HepG2 (cell line): ENCODE results near the gene CLPSL2. TPM values are rescaled to one million over a fixed set of nuclear protein-coding genes. Genes with fewer than 3 reads are reported as not detected.

Experiments used
- AHDC1 ChIP-seq: sonication (generic); formaldehyde crosslinking; IDR thresholded peaks from 2 replicates; pipeline ENCODE4 v1.5.1; 2020; ENCODE audit warnings: mild to moderate bottlenecking, missing genetic modification reagents, borderline replicate concordance
- ARID2 ChIP-seq: sonication (generic); formaldehyde crosslinking; IDR thresholded peaks from 2 replicates; pipeline ENCODE4 v1.8.1; 2022; ENCODE audit warnings: mild to moderate bottlenecking, missing genetic modification reagents, borderline replicate concordance
- ATF7-NPFF ChIP-seq: sonication (generic); formaldehyde crosslinking; IDR thresholded peaks from 2 replicates; pipeline ENCODE4 v1.8.1; 2023; ENCODE audit warnings: mild to moderate bottlenecking, low read depth, missing genetic modification reagents, moderate library complexity
- CBFB ChIP-seq: sonication (generic); formaldehyde crosslinking; IDR thresholded peaks from 2 replicates; pipeline ENCODE4 v1.4.0; 2020; ENCODE audit warnings: missing genetic modification reagents
- CC2D1A ChIP-seq: sonication (generic); formaldehyde crosslinking; IDR thresholded peaks from 2 replicates; pipeline ENCODE4 v1.8.1; 2023; ENCODE audit warnings: mild to moderate bottlenecking, missing genetic modification reagents
- E2F1 ChIP-seq: sonication (generic); formaldehyde crosslinking; IDR thresholded peaks from 2 replicates; pipeline ENCODE4 v1.5.0; 2020; ENCODE audit warnings: missing genetic modification reagents
- HCFC1 ChIP-seq: fragments of 150-350 bp; IDR thresholded peaks from 2 replicates; pipeline ENCODE4 v1.6.1; 2014; ENCODE audit warnings: low read depth, low read length
- HES4 ChIP-seq: sonication (generic); formaldehyde crosslinking; IDR thresholded peaks from 2 replicates; pipeline ENCODE4 v1.9.0; 2021; ENCODE audit warnings: mild to moderate bottlenecking, missing genetic modification reagents, borderline replicate concordance
- HOXD1 ChIP-seq: sonication (generic); formaldehyde crosslinking; IDR thresholded peaks from 2 replicates; pipeline ENCODE4 v1.5.0; 2020; ENCODE audit warnings: missing genetic modification reagents
- JDP2 ChIP-seq: sonication (generic); formaldehyde crosslinking; IDR thresholded peaks from 2 replicates; pipeline ENCODE4 v1.8.1; 2022; ENCODE audit warnings: missing genetic modification reagents, borderline replicate concordance
- NFYC ChIP-seq: IDR thresholded peaks from 2 replicates; pipeline ENCODE4 v1.6.1; 2016; ENCODE audit warnings: missing genetic modification reagents, missing compliant biosample characterization
- SCMH1 ChIP-seq: sonication (generic); formaldehyde crosslinking; IDR thresholded peaks from 2 replicates; pipeline ENCODE4 v1.9.0; 2021; ENCODE audit warnings: missing genetic modification reagents, mild to moderate bottlenecking, borderline replicate concordance
- TBX3 ChIP-seq: fragments of 450-650 bp; IDR thresholded peaks from 2 replicates; pipeline ENCODE4 v1.6.1; 2017; ENCODE audit warnings: antibody characterized with exemption, mild to moderate bottlenecking, inconsistent platforms, borderline replicate concordance
- ZBTB14 ChIP-seq: sonication (generic); formaldehyde crosslinking; IDR thresholded peaks from 2 replicates; pipeline ENCODE4 v1.4.0; 2020; ENCODE audit warnings: missing genetic modification reagents
- ZNF143 ChIP-seq: sonication (generic); formaldehyde crosslinking; IDR thresholded peaks from 2 replicates; pipeline ENCODE4 v1.4.0; 2020; ENCODE audit warnings: missing genetic modification reagents
- polyA plus RNA-seq, 8 experiments: library from polyadenylated mRNA; depleted of rRNA in 3 of 8; stranded (reverse) in 7 of 8; unstranded in 1 of 8; fragments of >200 nt; fragmentation: Illumina TruSeq in 4 of 8; extraction: Trizol in 4 of 8; gene quantifications; 2 replicates each; pipeline versions ENCODE4 v1.2.1 to v1.2.3, GENCODE V29; 2011 to 2016; ENCODE audit warnings: low read depth in 4 of 8, missing spikeins in 1 of 8, mixed read lengths in 1 of 8; ENCODE audit not compliant: insufficient read depth in 1 of 8
- total RNA-seq, 5 experiments: library from RNA; depleted of rRNA; stranded (reverse); fragments of >200 nt; fragmentation: Illumina TruSeq; extraction: Trizol; gene quantifications; 2 replicates each; pipeline ENCODE4 v1.2.3, GENCODE V29; 2016; ENCODE audit warnings: low read depth in 1 of 5
- TF ChIP-seq, protein P1 (sequence below): sonication (generic); formaldehyde crosslinking; IDR thresholded peaks from 2 replicates; pipeline ENCODE4 v1.4.0; 2020; ENCODE audit warnings: missing genetic modification reagents, borderline replicate concordance

The CLPSL2 gene
- total and polyA plus RNA-seq, 2 of the 13 experiments (the other 11 are each of a cell fraction or from before 2014, with no cell fraction given), result not detected

DNA sequence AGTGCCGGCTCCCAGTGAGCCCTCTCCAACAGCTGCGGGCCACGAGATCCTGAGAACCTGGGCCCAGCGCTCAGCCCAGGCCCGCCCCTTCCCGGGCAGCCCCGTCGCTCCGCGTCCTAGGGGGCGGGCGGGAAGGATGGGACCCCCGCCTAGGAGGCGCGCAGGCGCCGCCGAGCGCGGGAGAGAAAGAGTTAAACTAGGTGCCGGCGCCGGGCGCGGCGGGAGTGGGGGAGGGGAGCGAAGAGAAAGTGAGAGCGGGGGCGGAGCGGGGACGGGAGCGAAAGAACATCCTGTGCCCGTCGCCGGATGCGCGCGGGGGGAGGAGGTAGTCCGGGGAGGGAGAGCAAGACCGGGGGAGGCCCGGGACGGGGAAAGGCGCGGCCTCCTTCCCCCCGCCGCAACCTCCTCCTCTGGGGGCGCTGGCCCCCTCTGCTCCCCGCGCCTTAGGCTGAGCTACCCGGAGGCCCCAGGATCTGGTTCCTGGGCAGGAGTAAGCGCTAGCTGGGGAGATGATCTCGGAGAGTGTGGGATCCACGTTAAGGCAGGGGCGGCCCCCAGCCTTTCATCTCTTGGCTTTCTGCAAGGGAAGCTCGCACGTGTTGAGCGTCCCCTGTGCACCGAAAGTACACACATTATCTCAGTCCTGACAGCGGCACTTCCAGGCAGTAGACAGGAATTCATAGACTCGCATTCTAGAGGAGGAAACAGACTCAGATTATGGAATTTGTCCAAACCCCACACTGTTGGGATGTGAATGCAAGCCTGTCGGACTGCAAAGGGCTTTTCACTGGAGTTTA, 44.5 kb upstream of the CLPSL2 start (continued):
- no peak; the same call in 1 of the 2 replicates for TF ChIP-seq E2F1
- TF ChIP-seq ZBTB14 (CRISPR knock-in tag), result peak; percentile 62; the same call in 1 of the 2 replicates
- TF ChIP-seq, protein P1, sequence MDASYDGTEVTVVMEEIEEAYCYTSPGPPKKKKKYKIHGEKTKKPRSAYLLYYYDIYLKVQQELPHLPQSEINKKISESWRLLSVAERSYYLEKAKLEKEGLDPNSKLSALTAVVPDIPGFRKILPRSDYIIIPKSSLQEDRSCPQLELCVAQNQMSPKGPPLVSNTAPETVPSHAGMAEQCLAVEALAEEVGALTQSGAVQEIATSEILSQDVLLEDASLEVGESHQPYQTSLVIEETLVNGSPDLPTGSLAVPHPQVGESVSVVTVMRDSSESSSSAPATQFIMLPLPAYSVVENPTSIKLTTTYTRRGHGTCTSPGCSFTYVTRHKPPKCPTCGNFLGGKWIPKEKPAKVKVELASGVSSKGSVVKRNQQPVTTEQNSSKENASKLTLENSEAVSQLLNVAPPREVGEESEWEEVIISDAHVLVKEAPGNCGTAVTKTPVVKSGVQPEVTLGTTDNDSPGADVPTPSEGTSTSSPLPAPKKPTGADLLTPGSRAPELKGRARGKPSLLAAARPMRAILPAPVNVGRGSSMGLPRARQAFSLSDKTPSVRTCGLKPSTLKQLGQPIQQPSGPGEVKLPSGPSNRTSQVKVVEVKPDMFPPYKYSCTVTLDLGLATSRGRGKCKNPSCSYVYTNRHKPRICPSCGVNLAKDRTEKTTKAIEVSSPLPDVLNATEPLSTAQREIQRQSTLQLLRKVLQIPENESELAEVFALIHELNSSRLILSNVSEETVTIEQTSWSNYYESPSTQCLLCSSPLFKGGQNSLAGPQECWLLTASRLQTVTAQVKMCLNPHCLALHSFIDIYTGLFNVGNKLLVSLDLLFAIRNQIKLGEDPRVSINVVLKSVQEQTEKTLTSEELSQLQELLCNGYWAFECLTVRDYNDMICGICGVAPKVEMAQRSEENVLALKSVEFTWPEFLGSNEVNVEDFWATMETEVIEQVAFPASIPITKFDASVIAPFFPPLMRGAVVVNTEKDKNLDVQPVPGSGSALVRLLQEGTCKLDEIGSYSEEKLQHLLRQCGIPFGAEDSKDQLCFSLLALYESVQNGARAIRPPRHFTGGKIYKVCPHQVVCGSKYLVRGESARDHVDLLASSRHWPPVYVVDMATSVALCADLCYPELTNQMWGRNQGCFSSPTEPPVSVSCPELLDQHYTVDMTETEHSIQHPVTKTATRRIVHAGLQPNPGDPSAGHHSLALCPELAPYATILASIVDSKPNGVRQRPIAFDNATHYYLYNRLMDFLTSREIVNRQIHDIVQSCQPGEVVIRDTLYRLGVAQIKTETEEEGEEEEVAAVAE (CRISPR knock-in tag), result peak; percentile 39; the same call in 1 of the 2 replicates
- no peak for TF ChIP-seq CC2D1A
- TF ChIP-seq ZNF143 (CRISPR knock-in tag), result no peak
- no peak for TF ChIP-seq HCFC1
- TF ChIP-seq JDP2, result no peak; the same call in 1 of the 2 replicates
- TF ChIP-seq HOXD1 (CRISPR knock-in tag), result no peak; the same call in 1 of the 2 replicates
- TF ChIP-seq CBFB (CRISPR knock-in tag), result peak; percentile 23; the same call in 1 of the 2 replicates
- no peak; the same call in 1 of the 2 replicates for TF ChIP-seq NFYC
- no peak for TF ChIP-seq SCMH1 (CRISPR knock-in tag)
- TF ChIP-seq TBX3, result peak; percentile 77
- peak; percentile 84 for TF ChIP-seq AHDC1 (CRISPR knock-in tag)
- peak; percentile 57 for TF ChIP-seq HES4 (CRISPR knock-in tag)
- TF ChIP-seq ARID2 (CRISPR knock-in tag), result peak; percentile 26; the same call in 1 of the 2 replicates
- TF ChIP-seq ATF7-NPFF, result no peak
